ENCODE results near the gene ZNF223.

DNA sequence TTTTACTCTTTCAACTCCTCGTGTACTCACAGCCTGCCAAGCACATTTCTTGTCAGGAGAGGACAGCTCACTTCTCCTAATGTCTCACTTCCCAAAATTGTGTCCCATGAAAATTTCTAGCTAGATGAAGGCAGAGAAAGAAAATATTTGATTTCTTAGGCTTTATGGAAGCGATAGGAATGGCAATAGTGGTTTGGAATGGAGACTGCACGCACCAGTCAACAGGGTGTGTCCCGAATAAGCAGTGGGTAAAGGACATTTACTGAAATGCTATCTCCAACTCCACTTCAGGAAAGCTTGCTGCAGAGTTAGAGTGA is 27.0 kb upstream of the ZNF223 start:
- TF ChIP-seq, protein P1, sequence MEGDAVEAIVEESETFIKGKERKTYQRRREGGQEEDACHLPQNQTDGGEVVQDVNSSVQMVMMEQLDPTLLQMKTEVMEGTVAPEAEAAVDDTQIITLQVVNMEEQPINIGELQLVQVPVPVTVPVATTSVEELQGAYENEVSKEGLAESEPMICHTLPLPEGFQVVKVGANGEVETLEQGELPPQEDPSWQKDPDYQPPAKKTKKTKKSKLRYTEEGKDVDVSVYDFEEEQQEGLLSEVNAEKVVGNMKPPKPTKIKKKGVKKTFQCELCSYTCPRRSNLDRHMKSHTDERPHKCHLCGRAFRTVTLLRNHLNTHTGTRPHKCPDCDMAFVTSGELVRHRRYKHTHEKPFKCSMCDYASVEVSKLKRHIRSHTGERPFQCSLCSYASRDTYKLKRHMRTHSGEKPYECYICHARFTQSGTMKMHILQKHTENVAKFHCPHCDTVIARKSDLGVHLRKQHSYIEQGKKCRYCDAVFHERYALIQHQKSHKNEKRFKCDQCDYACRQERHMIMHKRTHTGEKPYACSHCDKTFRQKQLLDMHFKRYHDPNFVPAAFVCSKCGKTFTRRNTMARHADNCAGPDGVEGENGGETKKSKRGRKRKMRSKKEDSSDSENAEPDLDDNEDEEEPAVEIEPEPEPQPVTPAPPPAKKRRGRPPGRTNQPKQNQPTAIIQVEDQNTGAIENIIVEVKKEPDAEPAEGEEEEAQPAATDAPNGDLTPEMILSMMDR (IDR thresholded peaks at IDR 0.05): no peak
- no peak for TF ChIP-seq POLR2A (IDR thresholded peaks at IDR 0.05)

Measured in adrenal gland (tissue), 5 donors.